HG02970 (cell line): ENCODE data around the gene ATR.
"Not testable (repeated sequence)": the region's sequence is repeated elsewhere in the genome, so short reads cannot be mapped to it uniquely, and the experiment has no call there.

Experiments used
- ATAC-seq: cut with Tn5 transposase; IDR thresholded peaks from one replicate; pipeline ENCODE4 v1.9.1; 2021; ENCODE audit warnings: mild to moderate bottlenecking, moderate library complexity, moderate number of reproducible peaks; ENCODE audit not compliant: unreplicated experiment, low FRiP score

The ATR gene

GRCh38 chr3:142595581-142595950, 17.0 kb upstream of the ATR start:
- ATAC-seq, result no peak

- no peak for ATAC-seq
Observed at GRCh38 chr3:142595141-142595540, 16.6 kb upstream of the ATR start.

GRCh38 chr3:142592268-142592667, 13.7 kb upstream of the ATR start:
- ATAC-seq, result not testable (repeated sequence)

DNA sequence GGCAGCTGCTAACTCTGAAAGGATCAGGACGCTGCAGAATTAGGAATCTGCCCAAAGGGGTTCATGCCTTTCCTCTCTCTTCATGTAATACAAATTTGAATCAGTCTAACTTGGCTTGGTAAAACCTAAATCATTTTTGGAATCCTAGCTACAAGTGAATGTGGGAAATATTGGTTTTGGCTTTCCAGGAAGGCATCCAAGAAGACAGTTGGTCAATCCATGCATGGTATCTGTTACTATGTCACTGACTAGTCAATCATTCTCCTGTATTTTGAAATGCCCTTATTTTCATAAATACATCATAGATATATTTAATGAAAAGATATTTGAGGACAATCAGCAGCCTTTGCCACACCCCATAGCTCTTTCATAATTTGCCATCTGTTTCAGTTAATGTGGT, 10.2 kb upstream of the ATR start:
- no peak for ATAC-seq

- no peak for ATAC-seq
Observed at GRCh38 chr3:142586803-142587406, 8.4 kb upstream of the ATR start.

DNA sequence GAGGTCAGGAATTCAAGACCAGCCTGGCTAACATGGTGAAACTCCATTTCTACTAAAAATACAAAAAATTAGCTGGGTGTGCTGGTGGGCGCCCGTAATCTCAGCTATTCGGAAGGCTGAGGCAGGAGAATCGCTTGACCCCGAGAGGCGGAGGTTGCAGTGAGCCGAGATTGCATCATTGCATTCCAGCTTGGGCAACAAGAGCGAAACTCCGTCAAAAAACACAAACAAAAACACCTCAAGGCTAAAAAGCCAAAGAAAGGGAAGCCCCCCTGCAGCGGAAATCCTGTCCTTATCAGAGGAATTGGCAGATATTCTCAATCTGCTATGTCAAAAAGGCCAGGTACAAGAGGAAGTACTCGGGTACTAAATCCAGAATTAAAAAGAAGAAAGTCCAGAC, 2.5 kb upstream of the ATR start:
- not testable (repeated sequence) for ATAC-seq

- no peak for ATAC-seq
Observed at GRCh38 chr3:142580061-142580423, 1.5 kb upstream of the ATR start.

- no peak for ATAC-seq
Observed at GRCh38 chr3:142577696-142578328, 721 bp downstream of the ATR start.

GRCh38 chr3:142576792-142577191, 1.7 kb downstream of the ATR start:
- ATAC-seq, result no peak

- no peak for ATAC-seq
Observed at GRCh38 chr3:142574665-142575064, 3.9 kb downstream of the ATR start.

DNA sequence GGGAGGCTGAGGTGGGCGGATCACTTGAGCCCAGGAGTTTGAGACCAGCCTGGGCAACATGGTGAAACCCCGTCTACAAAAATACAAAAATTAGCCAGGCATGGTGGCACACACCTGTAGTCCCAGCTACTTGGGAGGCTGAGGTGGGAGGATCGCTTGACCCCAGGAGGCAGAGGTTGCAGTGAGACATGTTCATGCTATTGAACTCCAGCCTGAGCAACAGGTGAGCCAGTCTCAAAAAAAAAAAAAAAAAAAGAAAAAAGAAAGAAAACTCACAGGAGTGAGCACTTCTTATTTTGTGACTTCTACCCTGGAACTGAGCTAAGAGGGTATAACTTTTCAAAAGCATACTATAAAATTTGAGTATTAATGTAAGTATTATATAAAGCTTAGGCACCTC, 4.3 kb downstream of the ATR start:
- not testable (repeated sequence) for ATAC-seq

- ATAC-seq, result not testable (repeated sequence)
Observed at GRCh38 chr3:142569422-142569821, 9.1 kb downstream of the ATR start.

DNA sequence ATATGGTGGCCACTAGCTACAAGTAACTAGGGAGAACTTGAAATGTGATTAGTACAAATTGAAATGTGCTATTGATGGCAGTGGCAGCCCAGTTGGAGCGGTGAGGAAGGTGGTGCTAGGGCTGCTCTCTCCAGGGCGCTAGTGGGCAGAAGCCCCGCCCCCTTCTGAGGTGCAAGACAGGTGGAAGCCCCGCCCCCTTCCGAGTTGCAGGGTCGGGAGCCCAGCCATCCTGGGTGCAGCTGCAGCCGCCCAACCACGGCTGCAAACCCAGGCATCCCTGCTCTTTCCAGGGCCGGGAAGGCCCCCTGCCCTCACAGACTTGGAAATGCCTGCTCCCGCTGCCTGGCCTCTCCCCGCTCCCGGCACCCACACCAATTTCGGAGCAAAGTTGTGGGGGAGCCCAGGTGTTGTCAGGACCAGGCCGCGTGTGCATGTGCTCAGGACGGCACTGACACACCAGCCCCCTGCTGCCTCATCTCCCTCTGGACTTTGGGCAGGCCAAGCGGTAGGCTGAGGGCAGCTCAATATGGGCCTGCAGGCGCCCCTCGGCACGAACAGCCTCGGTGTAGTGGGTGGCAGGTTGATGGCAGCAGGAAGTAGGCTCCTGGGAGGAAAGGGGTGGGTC, 10.0 kb downstream of the ATR start:
- no peak for ATAC-seq

DNA sequence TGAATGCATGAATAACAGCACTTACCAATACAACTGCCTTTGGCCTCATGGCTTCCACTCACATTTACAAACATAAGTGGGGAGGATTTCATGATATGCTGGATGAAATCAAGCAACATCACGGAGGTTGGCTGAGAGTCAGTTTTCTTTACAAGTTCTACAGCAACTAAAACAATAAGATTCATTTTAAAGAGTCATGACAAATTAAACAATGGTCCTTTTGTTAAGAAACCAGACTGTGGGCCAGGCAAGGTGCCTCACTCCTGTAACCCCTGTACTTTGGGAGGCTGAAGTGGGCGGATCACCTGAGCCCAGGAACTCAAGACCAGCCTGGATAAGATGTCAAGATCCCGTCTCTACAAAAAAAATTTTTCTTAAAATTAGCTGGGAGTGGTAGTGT, 12.4 kb downstream of the ATR start:
- no peak for ATAC-seq

- ATAC-seq, result no peak
Observed at GRCh38 chr3:142563496-142563997, 15.0 kb downstream of the ATR start.

DNA sequence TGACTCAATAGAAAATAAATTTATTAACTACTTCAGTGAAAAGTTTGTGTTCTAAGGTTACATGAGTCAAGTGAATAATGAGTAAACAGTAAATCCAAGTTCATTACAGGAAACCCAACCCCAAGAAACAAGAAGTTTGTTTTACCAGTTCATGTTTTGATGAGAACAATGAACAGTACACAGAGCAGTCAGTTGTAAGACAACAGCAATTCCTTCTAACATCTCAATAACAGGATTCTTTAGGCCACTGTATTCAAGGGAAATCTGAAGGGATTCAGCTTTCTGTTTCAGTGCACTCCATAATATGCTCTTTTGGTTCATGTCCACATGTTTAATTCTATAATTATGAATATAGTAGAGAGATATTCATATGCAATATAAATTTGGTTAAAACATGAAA, 18.4 kb downstream of the ATR start:
- ATAC-seq, result no peak

DNA sequence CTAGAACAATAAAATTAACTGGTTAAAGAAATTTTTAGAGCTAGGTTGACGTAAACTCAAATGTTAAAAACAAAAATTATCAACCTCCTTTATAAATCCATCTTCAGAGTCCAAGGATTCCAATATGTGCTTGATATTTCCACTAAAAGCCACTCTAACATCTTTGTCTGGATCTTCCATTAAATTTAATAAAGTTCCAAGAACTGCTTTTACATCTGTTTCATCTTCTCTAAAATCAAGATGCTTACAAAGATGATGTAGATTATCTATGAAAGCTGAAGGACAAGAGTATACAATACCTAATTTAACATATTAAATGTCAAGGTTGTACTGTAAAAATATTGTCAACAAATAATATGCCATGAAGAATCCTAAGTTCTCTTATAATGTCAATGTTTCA, 24.8 kb downstream of the ATR start:
- ATAC-seq, result no peak

DNA sequence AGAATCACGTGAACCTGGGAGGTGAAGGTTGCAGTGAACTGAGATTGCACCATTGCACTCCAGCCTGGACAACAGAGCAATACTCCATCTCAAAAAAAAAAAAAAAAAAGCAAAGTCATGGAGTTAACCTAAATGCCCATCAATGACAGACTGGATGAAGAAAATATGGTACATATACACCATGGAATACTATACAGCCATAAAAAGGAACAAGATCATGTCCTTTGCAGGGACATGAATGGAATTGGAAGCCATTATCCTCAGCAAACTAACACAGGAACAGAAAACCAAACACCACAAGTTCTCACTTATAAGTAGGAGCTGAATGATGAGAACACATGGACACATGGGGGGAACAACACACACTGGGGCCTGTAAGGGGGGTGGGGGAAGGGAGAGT, 26.0 kb downstream of the ATR start:
- ATAC-seq, result not testable (repeated sequence)

- no peak for ATAC-seq
Observed at GRCh38 chr3:142549986-142550385, 28.5 kb downstream of the ATR start.

- ATAC-seq, result no peak
Observed at GRCh38 chr3:142543307-142543706, 35.2 kb downstream of the ATR start.

- ATAC-seq, result no peak
Observed at GRCh38 chr3:142542054-142542453, 36.5 kb downstream of the ATR start.

DNA sequence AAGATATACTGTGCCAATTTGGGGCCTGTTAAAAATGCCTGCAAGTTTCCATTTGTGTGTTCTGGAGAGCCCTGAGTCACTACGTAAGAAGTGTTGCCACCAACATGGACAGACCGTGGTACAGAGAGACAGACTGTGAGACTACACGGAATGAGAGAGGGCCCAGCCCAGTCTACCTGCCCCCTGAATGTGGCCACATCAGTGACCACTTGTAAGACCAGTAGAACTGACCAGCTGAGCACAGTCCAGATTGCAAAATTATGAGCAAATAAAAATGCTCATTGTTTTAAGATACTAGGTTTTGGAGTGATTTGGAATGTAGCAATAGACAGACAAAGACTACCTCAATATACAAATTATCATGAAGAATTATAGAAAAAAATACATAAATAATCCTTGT, 42.0 kb downstream of the ATR start:
- no peak for ATAC-seq
